ENCODE measurements around the gene USP37.

USP37 gene

GRCh38 chr2:218485986-218486667, 82.0 kb downstream of the USP37 start:
- no peak overlapping the region for H3K27ac ChIP-seq (replicated peaks)

DNA sequence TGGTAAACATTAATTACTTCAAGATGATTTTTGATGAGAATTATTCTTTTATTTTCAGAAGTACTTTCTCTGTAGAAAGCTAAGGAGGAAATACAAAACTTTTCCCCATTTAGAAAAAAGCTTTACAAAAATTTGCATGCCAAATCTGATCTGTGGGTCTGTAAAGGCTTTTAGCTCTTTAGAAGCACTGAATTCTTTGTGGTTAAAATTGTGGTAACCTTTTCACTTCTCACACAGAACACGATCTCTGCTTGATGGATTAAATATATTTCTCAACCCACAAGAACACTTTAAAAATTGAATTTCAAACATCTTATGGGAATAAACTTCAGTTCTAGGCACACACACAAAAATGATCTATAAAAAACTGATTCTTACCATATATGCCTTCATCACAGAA, 85.5 kb downstream of the USP37 start:
- no peak overlapping the region for H3K27ac ChIP-seq (replicated peaks)
- no peak overlapping the region for H3K4me3 ChIP-seq (replicated peaks; ENCODE audit: insufficient read depth, low read length)
- H3K27me3 ChIP-seq (ENCODE audit: insufficient read depth, poor library complexity, severe bottlenecking) = no peaks in the 10 kb centered on the region
- DNase-seq (ENCODE audit: low read depth in 1 of 2, low spot score in 1 of 2) = no peak
- TF ChIP-seq, protein P1, sequence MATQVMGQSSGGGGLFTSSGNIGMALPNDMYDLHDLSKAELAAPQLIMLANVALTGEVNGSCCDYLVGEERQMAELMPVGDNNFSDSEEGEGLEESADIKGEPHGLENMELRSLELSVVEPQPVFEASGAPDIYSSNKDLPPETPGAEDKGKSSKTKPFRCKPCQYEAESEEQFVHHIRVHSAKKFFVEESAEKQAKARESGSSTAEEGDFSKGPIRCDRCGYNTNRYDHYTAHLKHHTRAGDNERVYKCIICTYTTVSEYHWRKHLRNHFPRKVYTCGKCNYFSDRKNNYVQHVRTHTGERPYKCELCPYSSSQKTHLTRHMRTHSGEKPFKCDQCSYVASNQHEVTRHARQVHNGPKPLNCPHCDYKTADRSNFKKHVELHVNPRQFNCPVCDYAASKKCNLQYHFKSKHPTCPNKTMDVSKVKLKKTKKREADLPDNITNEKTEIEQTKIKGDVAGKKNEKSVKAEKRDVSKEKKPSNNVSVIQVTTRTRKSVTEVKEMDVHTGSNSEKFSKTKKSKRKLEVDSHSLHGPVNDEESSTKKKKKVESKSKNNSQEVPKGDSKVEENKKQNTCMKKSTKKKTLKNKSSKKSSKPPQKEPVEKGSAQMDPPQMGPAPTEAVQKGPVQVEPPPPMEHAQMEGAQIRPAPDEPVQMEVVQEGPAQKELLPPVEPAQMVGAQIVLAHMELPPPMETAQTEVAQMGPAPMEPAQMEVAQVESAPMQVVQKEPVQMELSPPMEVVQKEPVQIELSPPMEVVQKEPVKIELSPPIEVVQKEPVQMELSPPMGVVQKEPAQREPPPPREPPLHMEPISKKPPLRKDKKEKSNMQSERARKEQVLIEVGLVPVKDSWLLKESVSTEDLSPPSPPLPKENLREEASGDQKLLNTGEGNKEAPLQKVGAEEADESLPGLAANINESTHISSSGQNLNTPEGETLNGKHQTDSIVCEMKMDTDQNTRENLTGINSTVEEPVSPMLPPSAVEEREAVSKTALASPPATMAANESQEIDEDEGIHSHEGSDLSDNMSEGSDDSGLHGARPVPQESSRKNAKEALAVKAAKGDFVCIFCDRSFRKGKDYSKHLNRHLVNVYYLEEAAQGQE (IDR thresholded peaks at IDR 0.05; ENCODE audit: insufficient replicate concordance, low read depth) = no peak
- no peak for TF ChIP-seq SPI1 (IDR thresholded peaks at IDR 0.05; ENCODE audit: borderline replicate concordance, low read depth)
- TF ChIP-seq POLR2AphosphoS5 (IDR thresholded peaks at IDR 0.05; ENCODE audit: low read depth) = no peak
- TF ChIP-seq, protein P2, sequence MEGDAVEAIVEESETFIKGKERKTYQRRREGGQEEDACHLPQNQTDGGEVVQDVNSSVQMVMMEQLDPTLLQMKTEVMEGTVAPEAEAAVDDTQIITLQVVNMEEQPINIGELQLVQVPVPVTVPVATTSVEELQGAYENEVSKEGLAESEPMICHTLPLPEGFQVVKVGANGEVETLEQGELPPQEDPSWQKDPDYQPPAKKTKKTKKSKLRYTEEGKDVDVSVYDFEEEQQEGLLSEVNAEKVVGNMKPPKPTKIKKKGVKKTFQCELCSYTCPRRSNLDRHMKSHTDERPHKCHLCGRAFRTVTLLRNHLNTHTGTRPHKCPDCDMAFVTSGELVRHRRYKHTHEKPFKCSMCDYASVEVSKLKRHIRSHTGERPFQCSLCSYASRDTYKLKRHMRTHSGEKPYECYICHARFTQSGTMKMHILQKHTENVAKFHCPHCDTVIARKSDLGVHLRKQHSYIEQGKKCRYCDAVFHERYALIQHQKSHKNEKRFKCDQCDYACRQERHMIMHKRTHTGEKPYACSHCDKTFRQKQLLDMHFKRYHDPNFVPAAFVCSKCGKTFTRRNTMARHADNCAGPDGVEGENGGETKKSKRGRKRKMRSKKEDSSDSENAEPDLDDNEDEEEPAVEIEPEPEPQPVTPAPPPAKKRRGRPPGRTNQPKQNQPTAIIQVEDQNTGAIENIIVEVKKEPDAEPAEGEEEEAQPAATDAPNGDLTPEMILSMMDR (IDR thresholded peaks at IDR 0.05; ENCODE audit: insufficient read depth, low read length) = no peak
- no peak for TF ChIP-seq GABPA (IDR thresholded peaks at IDR 0.05; ENCODE audit: low read depth)

More at GRCh38 chr2:218485986-218486667, 82.0 kb downstream of the USP37 start:
- H3K27me3 ChIP-seq (ENCODE audit: insufficient read depth, poor library complexity, severe bottlenecking) = no peaks in the 10 kb centered on the region
- DNase-seq (ENCODE audit: low read depth in 1 of 2, low spot score in 1 of 2) = no peak
- TF ChIP-seq POLR2AphosphoS5 (IDR thresholded peaks at IDR 0.05; ENCODE audit: low read depth) (no peak), GABPA (IDR thresholded peaks at IDR 0.05; ENCODE audit: low read depth) (no peak), SPI1 (IDR thresholded peaks at IDR 0.05; ENCODE audit: borderline replicate concordance, low read depth) (no peak)
- TF ChIP-seq, protein P1 (IDR thresholded peaks at IDR 0.05; ENCODE audit: insufficient replicate concordance, low read depth) = no peak
- TF ChIP-seq, protein P2 (IDR thresholded peaks at IDR 0.05; ENCODE audit: insufficient read depth, low read length) = no peak
- no peak overlapping the region for H3K4me3 ChIP-seq (replicated peaks; ENCODE audit: insufficient read depth, low read length)

DNA sequence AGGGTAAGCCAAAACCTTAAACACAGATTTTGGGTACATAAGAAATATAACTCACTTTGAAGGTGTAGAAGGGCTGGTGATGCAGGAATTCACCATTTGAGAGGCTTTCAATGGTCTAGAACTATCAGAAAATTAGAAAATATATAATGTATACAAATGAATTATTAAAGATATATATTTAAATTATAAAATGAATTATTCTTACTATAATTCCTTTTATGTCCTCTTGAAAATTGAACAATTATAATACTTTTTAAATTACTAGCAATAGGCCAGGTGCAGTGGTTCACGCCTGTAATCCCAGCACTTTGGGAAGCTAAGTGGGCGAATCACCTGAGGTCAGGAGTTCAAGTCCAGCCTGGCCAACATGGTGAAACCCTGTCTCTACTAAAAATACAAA, 88.6 kb downstream of the USP37 start:
- TF ChIP-seq, protein P1 (IDR thresholded peaks at IDR 0.05; ENCODE audit: insufficient replicate concordance, low read depth) = no peak
- no peak for TF ChIP-seq POLR2AphosphoS5 (IDR thresholded peaks at IDR 0.05; ENCODE audit: low read depth)
- no peak for TF ChIP-seq GABPA (IDR thresholded peaks at IDR 0.05; ENCODE audit: low read depth)
- TF ChIP-seq SPI1 (IDR thresholded peaks at IDR 0.05; ENCODE audit: borderline replicate concordance, low read depth) = no peak
- TF ChIP-seq, protein P2 (IDR thresholded peaks at IDR 0.05; ENCODE audit: insufficient read depth, low read length) = no peak
- no peak overlapping the region for H3K27ac ChIP-seq (replicated peaks)
- H3K27me3 ChIP-seq (ENCODE audit: insufficient read depth, poor library complexity, severe bottlenecking) = no peaks in the 10 kb centered on the region
- no peak overlapping the region for H3K4me3 ChIP-seq (replicated peaks; ENCODE audit: insufficient read depth, low read length)
- DNase-seq (ENCODE audit: low read depth in 1 of 2, low spot score in 1 of 2) = no peak

Data from HL-60 (cell line).